H1 (cell line): ENCODE results near the gene CBR3.

ENCODE experiments used
- CHD1 ChIP-seq: IDR thresholded peaks from 2 replicates; pipeline ENCODE4 v1.6.1; 2012; ENCODE audit warnings: low read depth, low read length, improper control_type of control experiment
- CTCF ChIP-seq, 3 experiments: IDR thresholded peaks; 1 replicate in 2 of 3; 2 replicates in 1 of 3; pipeline versions ENCODE4 v1.5.1 to v1.6.1; 2011; ENCODE audit warnings: low read length in 3 of 3, mild to moderate bottlenecking in 3 of 3, inconsistent platforms in 2 of 3, low read depth in 1 of 3, moderate library complexity in 1 of 3; ENCODE audit not compliant: insufficient read depth in 1 of 3; ENCODE audit errors: control extremely low read depth in 1 of 3
- POLR2A ChIP-seq, 2 experiments: IDR thresholded peaks; 1 replicate in 1 of 2; 2 replicates in 1 of 2; pipeline ENCODE4 v1.6.1; 2011; ENCODE audit warnings: low read depth in 2 of 2, low read length in 2 of 2, mild to moderate bottlenecking in 2 of 2; ENCODE audit errors: control extremely low read depth in 1 of 2
- RAD21 ChIP-seq, 2 experiments: IDR thresholded peaks in 1 of 2; conservative IDR thresholded peaks in 1 of 2; 2 replicates each; pipeline ENCODE4 v1.6.1; 2011; ENCODE audit warnings: low read depth in 2 of 2, low read length in 2 of 2, improper control_type of control experiment in 1 of 2, inconsistent platforms in 1 of 2, mild to moderate bottlenecking in 1 of 2, moderate library complexity in 1 of 2
- RFX5 ChIP-seq: IDR thresholded peaks from 2 replicates; pipeline ENCODE4 v1.6.1; 2011; ENCODE audit warnings: low read depth, low read length, improper control_type of control experiment, borderline replicate concordance
- SP4 ChIP-seq: IDR thresholded peaks from 2 replicates; pipeline ENCODE4 v1.6.1; 2012; ENCODE audit warnings: low read length, inconsistent platforms
- SUZ12 ChIP-seq: fragments of 200-600 bp; sonication (generic); IDR thresholded peaks from 2 replicates; pipeline ENCODE4 v1.6.1; 2012; ENCODE audit warnings: mild to moderate bottlenecking, inconsistent platforms, low read length, moderate library complexity, mixed read lengths
- TAF1 ChIP-seq: IDR thresholded peaks from 2 replicates; pipeline ENCODE4 v1.6.1; 2011; ENCODE audit warnings: mild to moderate bottlenecking, low read depth, low read length
- TF ChIP-seq, protein P1 (sequence below): IDR thresholded peaks from 2 replicates; pipeline ENCODE4 v1.6.1; 2012; ENCODE audit warnings: inconsistent platforms

DNA sequence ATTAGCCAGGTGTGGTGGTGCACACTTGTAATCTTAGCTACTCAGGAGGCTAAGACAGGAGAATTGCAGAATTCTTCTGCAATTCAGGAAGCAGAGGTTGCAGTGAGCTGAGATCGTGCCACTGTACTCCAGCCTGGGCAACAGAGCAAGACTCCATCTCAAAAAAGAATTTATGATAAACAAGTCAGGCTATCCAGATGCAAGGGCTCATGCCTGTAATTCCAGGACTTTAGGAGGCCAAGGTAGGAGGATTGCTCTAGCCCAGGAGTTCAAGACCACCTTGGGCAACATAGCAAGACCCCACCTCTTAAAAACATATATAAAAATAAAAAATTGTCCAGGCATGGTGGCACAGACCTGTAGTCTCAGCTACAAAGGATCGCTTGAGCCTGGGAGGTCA lies 10.5 kb upstream of the CBR3 start:
- no peak for TF ChIP-seq CHD1
- no peak for TF ChIP-seq RAD21 (IDR thresholded peaks at IDR 0.05 in 1 of 2, conservative IDR thresholded peaks at IDR 0.05 in 1 of 2; ENCODE audit: low read depth in 2 of 2, low read length in 2 of 2)
- TF ChIP-seq CTCF (IDR thresholded peaks at IDR 0.05; ENCODE audit: control extremely low read depth in 1 of 3, insufficient read depth in 1 of 3, low read depth in 1 of 3, low read length in 3 of 3) = no peak
- no peak for TF ChIP-seq SUZ12
- no peak for TF ChIP-seq RFX5
- TF ChIP-seq SP4 = no peak
- TF ChIP-seq, protein P1, sequence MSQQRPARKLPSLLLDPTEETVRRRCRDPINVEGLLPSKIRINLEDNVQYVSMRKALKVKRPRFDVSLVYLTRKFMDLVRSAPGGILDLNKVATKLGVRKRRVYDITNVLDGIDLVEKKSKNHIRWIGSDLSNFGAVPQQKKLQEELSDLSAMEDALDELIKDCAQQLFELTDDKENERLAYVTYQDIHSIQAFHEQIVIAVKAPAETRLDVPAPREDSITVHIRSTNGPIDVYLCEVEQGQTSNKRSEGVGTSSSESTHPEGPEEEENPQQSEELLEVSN = no peak
- TF ChIP-seq POLR2A (IDR thresholded peaks at IDR 0.05; ENCODE audit: control extremely low read depth in 1 of 2, low read depth in 2 of 2, low read length in 2 of 2) = no peak
- TF ChIP-seq TAF1 = no peak
